ENCODE measurements around the gene KRTAP6-3.

GRCh38 chr21:30600787-30601186, 8.5 kb downstream of the KRTAP6-3 start, which contains the start of gene KRTAP22-1:
- TF ChIP-seq CTCF (IDR thresholded peaks at IDR 0.05): no peak
- no peak for TF ChIP-seq POLR2A (IDR thresholded peaks at IDR 0.05)
